HG02973 (cell line): ENCODE measurements around the gene MMP15.
"Not testable (repeated sequence)": the region's sequence is repeated elsewhere in the genome, so short reads cannot be mapped to it uniquely, and the experiment has no call there.

Source experiments
- ATAC-seq: cut with Tn5 transposase; IDR thresholded peaks from one replicate; pipeline ENCODE4 v1.9.1; 2021; ENCODE audit warnings: moderate library complexity; ENCODE audit not compliant: unreplicated experiment

Gene MMP15

GRCh38 chr16:57996406-57997175 is 29.0 kb upstream of the MMP15 start:
- no peak for ATAC-seq

- ATAC-seq: no peak
Observed at GRCh38 chr16:57997176-57997527, 28.4 kb upstream of the MMP15 start.

GRCh38 chr16:57997528-57998265 is 27.9 kb upstream of the MMP15 start:
- ATAC-seq: no peak

GRCh38 chr16:57998486-57998885 is 27.1 kb upstream of the MMP15 start:
- no peak for ATAC-seq

GRCh38 chr16:57998992-57999365 is 26.6 kb upstream of the MMP15 start:
- ATAC-seq: no peak

GRCh38 chr16:57999366-57999970 is 26.1 kb upstream of the MMP15 start:
- ATAC-seq: no peak

GRCh38 chr16:57999971-58000705 is 25.4 kb upstream of the MMP15 start, which contains the start of gene ZNF319:
TSS of gene ZNF319 (minus strand) at chr16:58000672. CDS start at chr16:57998265, 2,407 bp downstream.
- ATAC-seq: peak; percentile 27

- ATAC-seq: peak; percentile 70
Observed at GRCh38 chr16:58000706-58001676, 24.6 kb upstream of the MMP15 start, which contains the start of gene USB1. TSS of gene USB1 (plus strand) at chr16:58001407. CDS start at chr16:58001484, 77 bp downstream.

GRCh38 chr16:58001781-58002415 is 23.7 kb upstream of the MMP15 start:
- ATAC-seq: no peak

GRCh38 chr16:58002416-58002800 is 23.1 kb upstream of the MMP15 start:
- no peak for ATAC-seq

- ATAC-seq: no peak
Observed at GRCh38 chr16:58002936-58003335, 22.6 kb upstream of the MMP15 start.

GRCh38 chr16:58004736-58005135 is 20.8 kb upstream of the MMP15 start:
- not testable (repeated sequence) for ATAC-seq

- no peak for ATAC-seq
Observed at GRCh38 chr16:58009856-58010416, 15.6 kb upstream of the MMP15 start.

- ATAC-seq: no peak
Observed at GRCh38 chr16:58010886-58011285, 14.7 kb upstream of the MMP15 start.

- no peak for ATAC-seq
Observed at GRCh38 chr16:58011652-58012051, 13.9 kb upstream of the MMP15 start.

- no peak for ATAC-seq
Observed at GRCh38 chr16:58012481-58012880, 13.1 kb upstream of the MMP15 start.

GRCh38 chr16:58013201-58013956 is 12.2 kb upstream of the MMP15 start:
- no peak for ATAC-seq

GRCh38 chr16:58016840-58017446 is 8.6 kb upstream of the MMP15 start:
- ATAC-seq: no peak
